ENCODE results near the gene TPCN2.

- TF ChIP-seq CTCF (conservative IDR thresholded peaks at IDR 0.05 in 1 of 2, IDR thresholded peaks at IDR 0.05 in 1 of 2; ENCODE audit: extremely low read depth in 1 of 2, insufficient read depth in 1 of 2, low read depth in 1 of 2, low read length in 2 of 2) = no peak
- TF ChIP-seq EZH2 (IDR thresholded peaks at IDR 0.05; ENCODE audit: borderline replicate concordance, low read length) = no peak
Observed at GRCh38 chr11:69075421-69076128, 26.8 kb downstream of the TPCN2 start.
